Retina (tissue), 1 donor: Measurements from ENCODE around the gene CHRNB1.

ENCODE experiments used
- DNase-seq: peaks from one replicate; pipeline ENCODE4 v3.0.0-alpha.2; 2016

Gene CHRNB1

GRCh38 chr17:7444682-7445618 is at the start of gene CHRNB1:
Gene CHRNB1, plus strand, starts transcription at chr17:7445061. Its CDS starts 67 bp downstream, at chr17:7445128.
- peak; percentile 74 for DNase-seq

GRCh38 chr17:7396147-7396546 is 48.7 kb upstream of the CHRNB1 start:
- DNase-seq = no peak

- DNase-seq = no peak
Measured at GRCh38 chr17:7398612-7399011, 46.2 kb upstream of the CHRNB1 start.

GRCh38 chr17:7403043-7403726 is 41.7 kb upstream of the CHRNB1 start:
- DNase-seq = no peak

GRCh38 chr17:7403727-7403976 is 41.2 kb upstream of the CHRNB1 start:
- no peak for DNase-seq

- peak; percentile 98 for DNase-seq
Measured at GRCh38 chr17:7403977-7404736, 40.7 kb upstream of the CHRNB1 start, which contains the start of gene TMEM256. Gene TMEM256, minus strand, starts transcription at chr17:7404097. Its CDS starts 13 bp downstream, at chr17:7404084.

GRCh38 chr17:7404737-7405349 is 40.0 kb upstream of the CHRNB1 start:
- DNase-seq = peak; percentile 47

GRCh38 chr17:7405350-7406234 is 39.3 kb upstream of the CHRNB1 start:
- peak; percentile 61 for DNase-seq

- DNase-seq = peak; percentile 49
Measured at GRCh38 chr17:7406235-7406825, 38.5 kb upstream of the CHRNB1 start.

GRCh38 chr17:7407082-7407481 is 37.8 kb upstream of the CHRNB1 start:
- peak; percentile 37 for DNase-seq

- DNase-seq = no peak
Measured at GRCh38 chr17:7407485-7408251, 37.2 kb upstream of the CHRNB1 start, which contains the start of gene NLGN2. Gene NLGN2, plus strand, starts transcription at chr17:7407845. Its CDS starts 411 bp downstream, at chr17:7408256.

- DNase-seq = no peak
Measured at GRCh38 chr17:7408252-7408727, 36.6 kb upstream of the CHRNB1 start.

- DNase-seq = no peak
Measured at GRCh38 chr17:7408863-7409262, 36.0 kb upstream of the CHRNB1 start.

GRCh38 chr17:7409716-7410115 is 35.1 kb upstream of the CHRNB1 start:
- no peak for DNase-seq

- DNase-seq = no peak
Measured at GRCh38 chr17:7410634-7411426, 34.0 kb upstream of the CHRNB1 start.

- DNase-seq = no peak
Measured at GRCh38 chr17:7411427-7411750, 33.5 kb upstream of the CHRNB1 start.

GRCh38 chr17:7413346-7413985 is 31.4 kb upstream of the CHRNB1 start:
- peak; percentile 58 for DNase-seq

GRCh38 chr17:7414837-7415236 is 30.0 kb upstream of the CHRNB1 start:
- no peak for DNase-seq

- no peak for DNase-seq
Measured at GRCh38 chr17:7415784-7416183, 29.1 kb upstream of the CHRNB1 start.
